Trophoblast cell (in vitro differentiated cells and primary cell): ENCODE data around the gene TMEM121B.

ENCODE experiments used
- DNase-seq, 2 donors: peaks; one replicate each; pipeline ENCODE4 v3.0.0-alpha.2; 2016
- H2AFZ ChIP-seq: 2 replicates; pipeline ENCODE4 v1.6.1; 2013; ENCODE audit warnings: low read length, moderate library complexity, mild to moderate bottlenecking; ENCODE audit not compliant: insufficient read depth, poor library complexity
- H2AK5ac ChIP-seq: 2 replicates; pipeline ENCODE4 v1.6.1; 2013; ENCODE audit warnings: mild to moderate bottlenecking, low read length
- H2BK120ac ChIP-seq: 2 replicates; pipeline ENCODE4 v1.6.1; 2013; ENCODE audit warnings: low read length, mild to moderate bottlenecking, moderate library complexity; ENCODE audit not compliant: insufficient read depth, poor library complexity
- H2BK12ac ChIP-seq: 2 replicates; pipeline ENCODE4 v1.6.1; 2013; ENCODE audit warnings: mild to moderate bottlenecking, low read length, moderate library complexity
- H2BK5ac ChIP-seq: 2 replicates; pipeline ENCODE4 v1.6.1; 2013; ENCODE audit warnings: low read length, low read depth, moderate library complexity, mild to moderate bottlenecking; ENCODE audit not compliant: poor library complexity
- H3K14ac ChIP-seq: 2 replicates; pipeline ENCODE4 v1.6.1; 2013; ENCODE audit warnings: mild to moderate bottlenecking, low read length
- H3K18ac ChIP-seq: 2 replicates; pipeline ENCODE4 v1.6.1; 2013; ENCODE audit warnings: mild to moderate bottlenecking, low read length
- H3K23ac ChIP-seq: 2 replicates; pipeline ENCODE4 v1.6.1; 2013; ENCODE audit warnings: low read length
- H3K27ac ChIP-seq: 2 replicates; pipeline ENCODE4 v1.5.1; 2013; ENCODE audit warnings: low read depth, mild to moderate bottlenecking, inconsistent platforms, low read length, moderate library complexity
- H3K27me3 ChIP-seq: 2 replicates; pipeline ENCODE4 v1.6.1; 2013; ENCODE audit warnings: inconsistent platforms, mild to moderate bottlenecking, low read length, moderate library complexity; ENCODE audit not compliant: insufficient read depth
- H3K36me3 ChIP-seq, 2 experiments: 1 replicate in 1 of 2; 2 replicates in 1 of 2; pipeline ENCODE4 v1.6.1; 2013; ENCODE audit warnings: low read length in 2 of 2, mild to moderate bottlenecking in 2 of 2, moderate library complexity in 1 of 2; ENCODE audit not compliant: insufficient read depth in 2 of 2, control insufficient read depth in 1 of 2
- H3K4ac ChIP-seq: 2 replicates; pipeline ENCODE4 v1.6.1; 2013; ENCODE audit warnings: low read depth, mild to moderate bottlenecking, low read length, moderate library complexity
- H3K4me1 ChIP-seq, 2 experiments: 1 replicate in 1 of 2; 2 replicates in 1 of 2; pipeline ENCODE4 v1.6.1; 2013; ENCODE audit warnings: low read length in 2 of 2, mild to moderate bottlenecking in 2 of 2, moderate library complexity in 1 of 2; ENCODE audit not compliant: insufficient read depth in 2 of 2, control insufficient read depth in 1 of 2
- H3K4me2 ChIP-seq: 2 replicates; pipeline ENCODE4 v1.6.1; 2013; ENCODE audit warnings: inconsistent platforms, mild to moderate bottlenecking, low read length, moderate library complexity
- H3K4me3 ChIP-seq: 2 replicates; pipeline ENCODE4 v1.5.1; 2013; ENCODE audit warnings: mild to moderate bottlenecking, low read depth, low read length, inconsistent platforms
- H3K79me1 ChIP-seq: one replicate; pipeline ENCODE4 v1.6.1; 2013; ENCODE audit warnings: low read length
- H3K79me2 ChIP-seq: 2 replicates; pipeline ENCODE4 v1.6.1; 2013; ENCODE audit warnings: low read length, mild to moderate bottlenecking; ENCODE audit not compliant: control insufficient read depth, insufficient read depth, poor library complexity
- H3K9ac ChIP-seq: 2 replicates; pipeline ENCODE4 v1.6.1; 2013; ENCODE audit warnings: mild to moderate bottlenecking, low read length
- H3K9me3 ChIP-seq: 2 replicates; pipeline ENCODE4 v1.6.1; 2013; ENCODE audit warnings: low read depth, mild to moderate bottlenecking, control low read depth, inconsistent platforms, low read length; ENCODE audit not compliant: insufficient read depth
- H4K12ac ChIP-seq: 2 replicates; pipeline ENCODE4 v1.6.1; 2013; ENCODE audit warnings: low read depth, mild to moderate bottlenecking, low read length, moderate library complexity
- H4K8ac ChIP-seq: 2 replicates; pipeline ENCODE4 v1.6.1; 2013; ENCODE audit warnings: low read depth, mild to moderate bottlenecking, low read length, moderate library complexity
- H4K91ac ChIP-seq: one replicate; pipeline ENCODE4 v1.6.1; 2013; ENCODE audit warnings: low read depth, mild to moderate bottlenecking, low read length, moderate library complexity
- WGBS: extraction: QIAGEN DNeasy Blood & Tissue Kit; methylation state at CpG from one replicate; pipeline ENCODE4 v1.1.7; 2013; ENCODE audit warnings: missing lambda C conversion rate; ENCODE audit not compliant: insufficient read length, insufficient coverage; ENCODE audit errors: extremely low coverage; 5-methylcytosine and 5-hydroxymethylcytosine counted together

Gene TMEM121B

DNA sequence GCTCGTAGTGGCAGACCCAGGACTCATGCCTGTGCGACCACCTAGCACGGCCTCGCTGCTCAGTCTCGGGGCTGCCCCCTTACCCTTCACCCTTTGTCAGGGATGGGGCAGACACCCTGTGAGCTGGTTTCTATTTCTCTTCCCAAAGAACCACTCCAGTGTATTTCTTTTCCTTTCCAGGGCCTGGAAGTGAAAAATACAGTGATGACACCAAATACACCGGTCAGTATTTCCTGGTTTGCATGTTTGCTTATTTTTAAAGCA is 13.7 kb downstream of the TMEM121B start:
- no peak overlapping the region for H4K12ac ChIP-seq
- no peak overlapping the region for H3K4ac ChIP-seq
- no peaks in the 10 kb centered on the region for H3K4me1 ChIP-seq
- no peak overlapping the region for H4K91ac ChIP-seq
- peaks cover 26 to 29% of the 10 kb centered on the region in 2 experiments for H3K36me3 ChIP-seq
- no peak overlapping the region for H3K18ac ChIP-seq
- no peak overlapping the region for H2BK120ac ChIP-seq
- no peak overlapping the region for H3K4me3 ChIP-seq
- no peak overlapping the region for H2AK5ac ChIP-seq
- H3K23ac ChIP-seq = no peak overlapping the region
- peaks cover 3% of the 10 kb centered on the region for H3K9me3 ChIP-seq
- no peaks in the 10 kb centered on the region for H3K27me3 ChIP-seq
- H3K79me2 ChIP-seq = no peaks in the 10 kb centered on the region
- no peak overlapping the region for H4K8ac ChIP-seq
- H2BK12ac ChIP-seq = no peak overlapping the region
- no peak overlapping the region for H3K14ac ChIP-seq
- WGBS = no CpG with 5 or more reads among the region's 6 CpGs
- H3K4me2 ChIP-seq = no peak overlapping the region
- H3K27ac ChIP-seq = no peak overlapping the region
- no peak for DNase-seq
- H2AFZ ChIP-seq = no peak overlapping the region
- no peak overlapping the region for H2BK5ac ChIP-seq
- no peak overlapping the region for H3K9ac ChIP-seq
- no peaks in the 10 kb centered on the region for H3K79me1 ChIP-seq

DNA sequence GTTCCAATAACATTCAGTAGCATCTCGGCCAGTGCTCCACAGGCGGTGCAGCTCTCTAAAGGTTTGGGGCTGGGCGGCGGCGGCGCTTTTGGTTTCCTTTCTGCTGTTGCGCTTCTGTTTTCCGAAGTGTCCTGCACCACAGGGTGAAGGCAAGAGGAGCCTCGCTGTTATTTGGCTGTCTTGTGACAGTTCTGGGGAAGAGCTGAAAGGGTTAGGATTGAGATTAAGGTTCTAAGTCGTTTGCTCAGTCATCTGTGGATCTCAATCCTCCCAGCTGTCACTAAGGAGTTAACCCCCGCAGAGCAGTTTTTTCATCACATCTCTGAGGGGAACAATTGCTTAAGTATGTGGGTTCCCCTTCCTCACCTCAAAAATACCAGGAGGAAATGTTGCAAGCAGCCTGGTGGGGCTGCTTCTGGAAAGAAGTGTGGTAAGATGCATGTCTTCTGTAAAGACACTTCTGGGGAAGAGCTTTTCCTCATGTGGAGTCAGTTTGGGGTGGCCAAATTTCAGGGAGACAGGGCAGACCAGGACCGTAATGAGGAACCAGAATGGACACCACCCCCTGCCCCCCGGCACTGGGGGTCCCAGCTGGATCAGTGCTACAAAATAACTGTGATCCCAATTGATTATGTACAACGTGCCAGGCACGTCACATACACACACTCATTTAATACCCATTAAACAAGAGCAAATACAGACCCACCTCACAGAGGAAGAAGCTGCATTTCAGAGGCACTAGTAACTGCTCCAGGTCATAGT is 14.2 kb downstream of the TMEM121B start:
- DNase-seq = no peak
- Histone ChIP-seq H3K4me3 (no peak overlapping the region), H3K18ac (no peak overlapping the region), H2BK5ac (no peak overlapping the region), H4K8ac (no peak overlapping the region), H3K23ac (no peak overlapping the region), H3K79me1 (no peaks in the 10 kb centered on the region), H2AK5ac (no peak overlapping the region), H3K4ac (no peak overlapping the region), H2AFZ (no peak overlapping the region), H3K4me1 (no peaks in the 10 kb centered on the region), H3K27me3 (no peaks in the 10 kb centered on the region), H3K36me3 (peaks cover 28 to 32% of the 10 kb centered on the region in 2 experiments), H3K4me2 (no peak overlapping the region), H3K9ac (no peak overlapping the region), H4K12ac (no peak overlapping the region), H2BK120ac (no peak overlapping the region), H3K9me3 (peaks cover 3% of the 10 kb centered on the region), H4K91ac (no peak overlapping the region), H3K27ac (no peak overlapping the region), H3K79me2 (no peaks in the 10 kb centered on the region), H3K14ac (no peak overlapping the region), H2BK12ac (no peak overlapping the region)
- WGBS = no CpG with 5 or more reads among the region's 15 CpGs

DNA sequence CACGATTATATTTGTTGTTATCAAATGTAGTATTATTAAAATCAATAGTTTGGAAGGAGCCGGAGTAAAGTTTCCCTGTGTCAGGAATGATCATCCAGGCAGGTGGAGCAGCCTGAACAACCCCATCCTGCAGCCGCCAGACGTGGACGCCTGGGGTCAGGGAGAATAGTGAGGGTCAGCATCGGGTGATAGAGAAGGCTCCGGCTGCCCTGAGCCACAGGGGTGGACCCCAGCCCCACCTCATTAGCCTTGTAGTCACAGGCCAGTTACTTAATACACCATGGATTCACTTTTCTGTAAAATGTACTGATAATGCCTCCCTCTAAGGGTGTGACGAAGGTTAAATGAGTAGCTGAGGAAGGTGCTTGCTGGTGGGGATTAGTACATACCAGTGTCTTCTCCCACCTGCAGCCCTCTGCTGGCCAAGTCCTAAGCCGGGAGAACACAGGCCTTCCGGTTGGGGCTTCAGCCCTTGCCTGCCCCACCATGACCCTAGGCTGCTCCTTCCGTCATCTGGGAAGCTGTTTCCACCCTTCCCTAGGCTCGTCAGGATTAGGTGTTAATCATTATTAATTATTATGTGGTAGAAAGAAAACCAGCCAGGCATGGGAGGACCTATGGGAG is 14.9 kb downstream of the TMEM121B start:
- H4K8ac ChIP-seq = no peak overlapping the region
- no peaks in the 10 kb centered on the region for H3K4me1 ChIP-seq
- H3K4ac ChIP-seq = no peak overlapping the region
- no peaks in the 10 kb centered on the region for H3K79me1 ChIP-seq
- DNase-seq = no peak
- no peak overlapping the region for H2AFZ ChIP-seq
- H3K4me3 ChIP-seq = no peak overlapping the region
- no peak overlapping the region for H2BK12ac ChIP-seq
- no peak overlapping the region for H3K4me2 ChIP-seq
- no peak overlapping the region for H3K23ac ChIP-seq
- no CpG with 5 or more reads among the region's 12 CpGs for WGBS
- H3K9ac ChIP-seq = no peak overlapping the region
- no peak overlapping the region for H3K27ac ChIP-seq
- H2BK5ac ChIP-seq = no peak overlapping the region
- H4K91ac ChIP-seq = no peak overlapping the region
- no peak overlapping the region for H2BK120ac ChIP-seq
- H2AK5ac ChIP-seq = no peak overlapping the region
- H3K27me3 ChIP-seq = no peaks in the 10 kb centered on the region
- peaks cover 31 to 37% of the 10 kb centered on the region in 2 experiments for H3K36me3 ChIP-seq
- H4K12ac ChIP-seq = no peak overlapping the region
- no peak overlapping the region for H3K14ac ChIP-seq
- H3K18ac ChIP-seq = no peak overlapping the region
- no peaks in the 10 kb centered on the region for H3K79me2 ChIP-seq
- peaks cover 3% of the 10 kb centered on the region for H3K9me3 ChIP-seq

DNA sequence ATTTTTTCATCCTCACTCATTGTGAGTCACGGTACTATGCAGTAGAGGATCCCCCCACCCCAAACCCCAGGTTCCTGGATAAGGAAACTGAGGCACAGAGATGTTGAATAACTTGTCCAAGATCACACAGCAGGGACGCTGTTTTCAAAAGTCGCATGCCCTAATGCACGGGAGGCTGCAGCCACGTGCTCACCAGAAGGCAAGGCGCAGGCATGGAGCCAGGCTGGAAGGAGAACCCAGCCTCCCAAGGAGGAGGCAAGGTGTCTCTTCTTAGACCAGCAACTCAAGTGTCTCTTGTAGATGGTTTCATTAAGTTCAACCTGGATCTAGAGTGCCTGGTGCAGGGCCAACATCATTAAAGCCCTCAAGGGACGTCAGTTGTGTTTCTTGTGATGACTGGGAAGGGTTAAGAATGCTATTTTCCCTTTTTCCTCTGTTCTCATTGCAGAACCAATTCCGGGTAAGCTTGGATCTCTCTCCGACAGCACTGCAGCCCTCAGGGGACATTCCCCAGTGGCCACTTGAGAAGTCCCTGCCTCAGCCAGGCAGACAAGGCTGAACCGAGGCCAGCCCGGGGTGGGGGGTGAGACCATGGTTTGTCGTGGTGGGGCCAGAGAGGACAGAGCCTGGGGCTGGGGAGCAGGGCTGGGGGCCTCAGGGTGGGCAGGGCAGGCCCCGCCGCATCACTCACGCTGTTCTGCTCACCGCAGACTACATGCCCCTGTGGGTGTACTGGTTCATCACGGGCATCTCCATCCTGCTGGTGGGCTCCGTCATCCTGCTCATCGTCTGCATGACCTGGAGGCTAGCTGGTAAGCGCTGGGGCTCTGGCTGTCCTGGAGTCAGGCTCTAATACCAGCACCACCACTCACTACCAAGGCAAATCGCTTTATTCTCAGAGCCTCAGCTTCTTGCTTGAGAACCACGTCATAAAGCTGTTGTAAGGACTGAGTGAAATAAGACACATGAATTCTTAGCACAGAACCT is 15.7 kb downstream of the TMEM121B start:
- H3K4me2 ChIP-seq = no peak overlapping the region
- H3K79me1 ChIP-seq = no peaks in the 10 kb centered on the region
- no peak overlapping the region for H4K8ac ChIP-seq
- H2AK5ac ChIP-seq = no peak overlapping the region
- no peak overlapping the region for H4K91ac ChIP-seq
- H3K27ac ChIP-seq = no peak overlapping the region
- no peak overlapping the region for H3K4me3 ChIP-seq
- H2BK5ac ChIP-seq = no peak overlapping the region
- H4K12ac ChIP-seq = no peak overlapping the region
- H3K79me2 ChIP-seq = no peaks in the 10 kb centered on the region
- WGBS = no CpG with 5 or more reads among the region's 22 CpGs
- no peak overlapping the region for H2AFZ ChIP-seq
- no peak overlapping the region for H2BK12ac ChIP-seq
- H3K4ac ChIP-seq = no peak overlapping the region
- no peak overlapping the region for H3K9ac ChIP-seq
- no peak overlapping the region for H2BK120ac ChIP-seq
- no peak overlapping the region for H3K18ac ChIP-seq
- no peaks in the 10 kb centered on the region for H3K27me3 ChIP-seq
- H3K36me3 ChIP-seq = peaks cover 34 to 45% of the 10 kb centered on the region in 2 experiments
- H3K9me3 ChIP-seq = no peaks in the 10 kb centered on the region
- no peak overlapping the region for H3K14ac ChIP-seq
- DNase-seq = no peak
- no peaks in the 10 kb centered on the region for H3K4me1 ChIP-seq
- H3K23ac ChIP-seq = no peak overlapping the region
